Pons (tissue), 1 donor: ENCODE data around the gene PPP1R2.
"Not testable (repeated sequence)": the region's sequence is repeated elsewhere in the genome, so short reads cannot be mapped to it uniquely, and the experiment has no call there.

Source experiments
- DNase-seq: peaks from one replicate; pipeline ENCODE4 v3.0.0-alpha.2; 2016; ENCODE audit warnings: low spot score

Gene PPP1R2

DNA sequence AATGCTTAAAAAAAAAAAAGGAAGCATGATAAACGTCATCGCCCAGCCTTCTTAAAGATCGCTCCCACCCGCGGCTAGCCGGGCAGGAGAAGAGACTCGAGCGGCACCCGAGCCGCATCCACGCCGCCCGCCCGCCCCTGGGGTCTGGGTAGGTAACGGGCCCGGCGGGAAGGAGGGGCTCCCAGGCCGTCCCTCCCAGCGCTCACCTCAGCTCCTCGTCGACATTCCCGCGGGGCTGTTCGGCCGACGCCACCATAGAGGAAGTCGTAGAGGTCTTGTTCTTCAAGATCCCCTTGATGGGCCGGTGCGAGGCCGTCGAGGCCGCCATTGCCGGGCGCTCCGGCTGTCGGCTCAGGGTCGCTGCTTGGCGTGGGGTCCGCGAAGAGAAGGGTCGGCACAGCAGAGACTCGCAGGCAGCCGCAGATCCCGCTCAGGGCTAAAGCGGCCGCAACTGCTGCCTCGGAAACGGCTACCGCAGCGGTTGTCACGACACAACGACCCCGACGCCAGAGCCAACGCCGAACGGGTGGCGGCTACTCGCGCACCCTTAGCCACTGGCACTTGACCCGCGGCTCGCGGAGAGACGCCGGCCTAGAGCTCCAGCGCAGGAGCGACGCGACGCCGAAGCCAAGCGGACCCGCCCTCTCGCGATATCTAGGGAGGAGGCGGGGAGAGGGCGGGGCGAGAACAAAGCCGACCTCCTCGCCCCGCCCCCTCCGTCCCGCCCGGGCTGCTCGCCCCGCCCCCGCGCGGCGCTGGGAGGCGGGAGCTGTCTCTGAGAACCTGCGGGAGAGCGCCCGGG, at the start of gene PPP1R2:
Gene PPP1R2, minus strand, starts transcription at position 628 of the 802 bp plus-strand sequence. Its CDS starts 300 bp downstream, at position 328.
- peak; percentile 88 for DNase-seq

DNA sequence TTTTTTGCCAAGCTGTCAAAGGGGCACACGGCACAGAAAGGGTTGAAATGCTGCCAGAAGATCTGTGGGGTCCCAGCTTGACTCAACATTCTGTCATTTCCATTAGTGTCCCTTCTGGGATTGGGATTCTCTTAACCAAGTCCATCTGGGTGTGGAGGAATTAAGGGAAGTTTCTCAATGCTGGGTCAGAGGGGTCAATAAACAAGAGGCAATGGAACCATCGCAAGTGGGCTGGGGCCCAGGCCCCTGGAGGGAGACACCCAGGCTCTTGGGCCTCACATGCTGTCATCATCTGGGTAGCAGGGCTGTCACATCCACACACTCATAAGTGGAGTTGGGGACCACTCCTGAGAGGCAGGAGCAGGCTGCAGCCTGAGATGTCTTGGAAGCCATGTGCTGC, 48.7 kb upstream of the PPP1R2 start:
- no peak for DNase-seq

DNA sequence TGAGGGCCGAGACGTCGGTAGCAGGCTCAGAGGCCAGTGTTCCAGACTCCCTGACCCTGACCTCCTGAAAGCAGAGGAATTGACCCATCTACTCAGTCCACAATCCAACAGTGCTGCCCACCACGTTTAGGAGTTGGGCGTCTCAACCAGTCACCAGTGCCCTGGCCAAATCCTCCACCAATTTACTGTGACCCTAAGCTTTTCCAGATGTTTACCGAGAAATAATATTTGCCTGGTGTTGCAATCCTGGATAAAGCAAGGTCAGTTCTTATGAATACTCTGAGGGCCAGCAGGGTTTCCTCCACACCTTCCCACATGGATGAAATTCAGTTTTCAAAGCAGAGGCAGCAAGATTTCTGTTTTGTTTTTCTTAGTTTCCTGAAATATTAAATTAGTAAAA, 48.1 kb upstream of the PPP1R2 start:
- DNase-seq = no peak

DNA sequence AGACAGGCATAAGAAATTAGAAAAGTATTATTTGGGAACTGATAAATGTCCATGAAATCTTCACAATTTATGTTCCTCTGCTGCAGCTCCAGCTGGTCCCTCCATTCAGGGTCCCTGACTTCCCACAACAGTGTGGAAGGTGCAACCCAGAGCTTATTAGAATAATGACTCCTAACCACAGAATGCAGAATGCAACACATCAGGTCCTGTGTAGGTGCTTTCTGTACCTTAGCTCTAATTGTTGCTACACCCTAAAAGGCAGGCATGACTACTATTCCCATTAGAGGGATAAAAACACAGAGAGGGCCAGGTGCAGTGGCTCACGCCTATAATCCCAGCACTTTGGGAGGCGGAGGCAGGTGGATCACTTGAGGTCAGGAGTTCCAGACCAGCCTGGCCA, 47.3 kb upstream of the PPP1R2 start:
- not testable (repeated sequence) for DNase-seq

DNA sequence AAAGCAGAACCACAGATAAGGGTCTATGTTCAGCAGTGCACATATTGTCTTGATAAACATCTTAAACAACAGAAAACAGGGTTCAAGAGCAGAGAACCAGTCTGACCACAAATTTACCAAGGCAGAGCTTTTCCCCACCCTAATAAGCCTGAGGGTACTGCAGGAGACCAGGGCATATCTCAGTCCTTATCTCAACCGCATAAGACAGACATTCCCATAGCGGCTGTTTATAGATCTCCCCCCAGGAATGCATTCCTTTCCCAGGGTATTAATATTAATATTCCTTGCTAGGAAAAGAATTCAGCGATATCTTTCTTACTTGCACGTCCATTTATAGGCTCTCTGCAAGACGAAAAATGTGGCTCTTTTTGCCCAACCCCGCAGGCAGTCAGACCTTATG, 46.7 kb upstream of the PPP1R2 start:
- DNase-seq = not testable (repeated sequence)

DNA sequence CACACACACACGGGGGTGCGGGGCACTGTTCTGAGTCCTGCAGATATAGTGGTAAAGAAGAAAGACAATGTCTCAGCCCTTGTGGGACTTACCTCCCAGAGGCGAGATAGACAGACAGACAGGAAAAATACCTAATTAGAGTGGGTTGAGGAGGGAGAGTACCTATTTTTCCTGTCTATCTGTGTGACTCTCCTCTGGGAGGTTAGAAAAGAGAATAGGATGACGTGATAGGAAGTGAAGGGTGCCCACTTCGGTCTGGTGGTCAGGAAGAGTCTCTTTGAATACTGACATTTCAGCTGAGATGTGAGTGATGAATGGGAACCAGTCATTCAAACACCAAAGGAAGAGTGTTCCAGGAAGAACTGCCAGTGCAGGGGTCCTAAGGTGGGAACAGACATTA, 44.7 kb upstream of the PPP1R2 start:
- no peak for DNase-seq

DNA sequence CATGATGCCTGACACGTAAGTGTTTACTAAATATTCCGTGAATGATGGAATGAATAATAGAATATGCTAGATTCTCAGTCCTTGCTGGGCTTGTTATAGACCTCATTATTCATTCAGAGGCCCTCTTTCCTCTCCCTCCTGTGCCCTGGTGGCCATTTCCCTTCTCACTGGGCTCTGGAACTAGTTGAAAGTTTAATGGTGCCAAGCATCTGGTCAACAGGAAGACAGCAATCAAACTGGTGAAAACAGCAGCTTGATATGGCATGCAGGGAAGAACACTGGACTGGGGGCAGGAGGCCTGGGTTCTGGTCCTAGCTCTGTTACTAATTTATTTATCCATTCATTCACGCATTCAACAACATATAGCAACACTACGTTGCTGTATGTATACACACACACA, 44.3 kb upstream of the PPP1R2 start:
- DNase-seq = no peak

DNA sequence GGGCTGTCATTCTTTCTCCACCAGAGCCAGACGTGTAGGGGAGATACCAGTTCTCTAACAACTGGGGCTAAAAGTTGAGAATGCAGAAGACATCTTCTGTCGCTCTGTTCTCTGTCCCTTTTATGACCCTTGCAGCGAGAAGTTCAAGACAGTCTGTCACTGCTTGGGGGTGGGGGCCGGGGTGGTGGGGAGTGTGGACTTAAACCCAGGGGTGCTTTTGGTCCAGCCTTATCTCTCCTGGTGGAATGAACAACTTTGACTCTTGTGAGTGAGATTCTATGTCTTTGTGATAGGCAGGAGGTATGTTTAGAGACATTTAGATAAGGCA, 41.4 kb upstream of the PPP1R2 start:
- DNase-seq = no peak

DNA sequence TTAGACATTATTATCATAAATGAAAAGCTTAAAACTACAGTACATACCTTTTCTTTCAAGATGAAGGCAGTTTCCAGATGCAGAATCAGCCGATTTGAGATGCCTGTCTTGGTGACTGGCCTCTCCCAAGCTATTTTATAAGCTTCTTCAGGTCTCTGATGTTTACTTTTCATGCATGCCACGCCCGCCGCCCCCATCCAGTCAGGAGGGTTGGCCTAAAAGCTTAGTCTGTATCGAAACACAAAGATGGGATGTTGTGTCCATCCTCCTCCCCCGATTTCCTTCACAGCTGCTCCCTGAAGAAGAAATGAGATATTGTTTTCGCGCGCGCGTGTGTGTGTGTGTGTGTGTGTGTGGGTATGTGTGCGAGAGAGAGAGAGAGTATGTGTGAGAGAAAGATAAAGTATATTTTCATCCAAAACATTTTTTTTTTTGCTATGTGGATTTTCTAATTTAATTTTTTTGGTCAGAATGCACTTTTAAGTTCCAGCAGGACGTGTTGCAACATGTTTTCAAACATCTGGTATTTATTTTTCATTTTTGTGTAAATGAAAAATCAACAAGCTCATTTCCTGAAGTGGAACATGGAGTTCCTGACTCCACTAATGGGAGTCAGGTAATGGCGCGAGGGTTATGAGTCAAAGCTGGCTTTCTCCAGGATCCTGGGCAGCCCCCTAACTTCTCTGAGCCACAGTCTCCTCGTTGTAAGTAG, 40.9 kb upstream of the PPP1R2 start, which contains the start of gene APOD:
Gene APOD, minus strand, starts transcription at position 110 of the 712 bp plus-strand sequence. CDS start 4,479 bp downstream, outside the sequence.
- peak; percentile 94 for DNase-seq

DNA sequence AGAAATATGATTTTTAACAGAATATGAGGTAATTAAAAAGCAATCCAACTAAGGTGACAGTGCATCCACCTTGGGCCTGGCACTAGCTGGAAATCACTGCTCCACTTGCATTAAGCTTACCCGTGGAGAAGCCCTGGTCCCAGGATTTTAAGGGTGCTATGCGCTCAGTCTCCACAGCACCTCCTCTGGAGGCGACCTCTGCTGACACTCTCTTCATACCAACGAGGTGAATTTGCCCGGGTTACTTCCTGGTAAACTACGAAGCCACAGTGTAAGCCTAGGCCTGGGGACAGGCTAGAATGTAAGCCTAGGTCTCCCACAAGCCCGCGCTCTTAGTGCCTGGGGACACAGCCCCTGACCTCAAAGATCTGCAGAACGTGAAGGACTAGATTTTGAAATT, 39.8 kb upstream of the PPP1R2 start:
- peak; percentile 64 for DNase-seq

DNA sequence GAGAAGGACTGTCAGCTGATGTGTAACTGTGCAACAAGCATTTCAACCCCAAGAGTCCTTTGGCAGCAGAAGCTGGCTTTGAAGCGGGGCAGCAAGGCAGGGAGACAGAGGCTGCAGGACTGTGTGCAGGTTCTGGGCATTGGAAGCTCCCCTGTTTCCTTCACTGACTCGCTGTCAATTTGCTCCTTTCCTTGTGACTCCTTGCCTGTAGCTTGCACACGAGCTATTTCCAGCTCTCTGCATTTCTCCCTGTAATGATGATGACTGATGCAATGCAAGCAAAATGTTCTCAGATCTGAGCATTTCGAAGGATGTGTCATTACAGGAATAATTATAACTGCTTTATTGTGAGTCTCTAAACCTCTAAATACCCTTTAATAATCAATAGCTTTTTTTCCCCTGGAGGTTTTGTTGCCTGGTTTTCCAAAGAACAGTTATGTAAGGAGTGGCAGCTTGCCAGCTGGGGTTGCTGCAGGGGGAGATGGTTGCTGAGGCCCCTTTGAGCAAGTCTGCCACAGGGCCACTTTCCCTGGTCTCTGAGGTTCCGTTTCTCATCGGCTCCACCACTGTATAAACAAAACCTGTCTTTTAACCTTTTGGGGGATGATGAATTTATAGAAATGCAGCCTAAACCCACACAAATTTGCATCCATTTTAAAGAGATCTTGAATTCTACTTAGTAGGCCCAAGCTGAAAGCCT, 37.8 kb upstream of the PPP1R2 start:
- peak; percentile 61 for DNase-seq

DNA sequence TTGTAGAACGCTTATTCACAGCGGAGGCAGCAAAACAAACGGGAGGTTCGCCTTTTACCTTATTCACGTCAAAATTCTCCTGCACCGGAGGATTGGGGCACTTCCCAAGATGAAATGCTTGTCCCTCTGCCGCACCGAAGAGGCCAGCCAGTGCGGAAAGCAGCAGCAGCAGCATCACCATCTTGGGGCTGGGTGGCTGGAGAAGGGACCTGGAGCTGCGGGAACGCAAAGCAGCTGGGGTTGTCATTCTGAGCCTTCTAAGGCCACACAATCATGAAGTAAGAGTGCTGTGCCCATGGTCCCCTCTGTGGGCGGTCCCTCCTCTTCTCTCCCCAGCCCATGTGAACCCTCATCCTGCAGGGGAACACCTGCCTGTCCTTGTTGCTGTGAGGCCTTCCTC, 36.2 kb upstream of the PPP1R2 start:
- no peak for DNase-seq

DNA sequence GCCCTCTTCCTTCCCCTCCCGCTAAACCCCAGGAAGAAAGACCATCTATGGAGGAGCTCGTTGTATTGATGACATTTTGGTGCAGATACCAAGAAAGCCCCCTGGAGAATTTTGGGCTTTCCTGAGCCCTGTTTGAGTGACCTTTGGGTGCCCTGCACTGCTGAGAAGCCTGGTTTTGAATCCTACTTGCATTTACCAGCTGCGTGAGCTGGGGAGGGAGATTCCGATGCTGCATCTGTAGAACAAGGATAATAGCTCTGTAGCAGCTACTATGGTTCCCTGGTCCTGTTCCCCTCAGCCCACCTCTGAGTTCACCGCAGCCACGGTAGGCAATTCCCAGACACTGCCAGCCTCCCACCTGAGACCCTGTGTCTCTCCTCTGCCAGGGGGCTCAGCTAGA, 35.4 kb upstream of the PPP1R2 start:
- no peak for DNase-seq

DNA sequence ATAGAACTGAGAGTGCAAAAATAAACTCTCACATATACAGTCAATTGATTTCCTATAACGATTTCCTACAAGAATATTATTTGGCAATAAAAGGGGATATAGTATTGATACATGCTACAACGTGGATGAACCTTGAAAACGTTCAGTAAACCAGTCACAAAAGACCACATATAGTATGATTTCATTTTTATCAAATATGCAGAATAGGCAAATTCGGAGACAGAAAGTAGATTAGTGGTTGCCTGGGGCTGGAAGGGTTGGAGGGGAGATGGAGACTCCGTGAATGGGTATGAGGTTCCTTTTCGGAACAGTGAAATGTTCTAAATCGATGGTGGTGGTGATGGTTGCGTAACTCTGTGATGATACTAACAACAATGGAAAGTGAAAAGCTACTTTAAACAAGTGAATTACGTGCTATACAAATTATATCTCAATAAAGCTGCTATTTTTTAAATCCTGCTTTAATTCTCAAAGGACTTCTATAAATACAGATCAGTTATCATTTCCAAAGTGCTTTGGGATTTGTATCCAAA, 34.6 kb upstream of the PPP1R2 start:
- no peak for DNase-seq

DNA sequence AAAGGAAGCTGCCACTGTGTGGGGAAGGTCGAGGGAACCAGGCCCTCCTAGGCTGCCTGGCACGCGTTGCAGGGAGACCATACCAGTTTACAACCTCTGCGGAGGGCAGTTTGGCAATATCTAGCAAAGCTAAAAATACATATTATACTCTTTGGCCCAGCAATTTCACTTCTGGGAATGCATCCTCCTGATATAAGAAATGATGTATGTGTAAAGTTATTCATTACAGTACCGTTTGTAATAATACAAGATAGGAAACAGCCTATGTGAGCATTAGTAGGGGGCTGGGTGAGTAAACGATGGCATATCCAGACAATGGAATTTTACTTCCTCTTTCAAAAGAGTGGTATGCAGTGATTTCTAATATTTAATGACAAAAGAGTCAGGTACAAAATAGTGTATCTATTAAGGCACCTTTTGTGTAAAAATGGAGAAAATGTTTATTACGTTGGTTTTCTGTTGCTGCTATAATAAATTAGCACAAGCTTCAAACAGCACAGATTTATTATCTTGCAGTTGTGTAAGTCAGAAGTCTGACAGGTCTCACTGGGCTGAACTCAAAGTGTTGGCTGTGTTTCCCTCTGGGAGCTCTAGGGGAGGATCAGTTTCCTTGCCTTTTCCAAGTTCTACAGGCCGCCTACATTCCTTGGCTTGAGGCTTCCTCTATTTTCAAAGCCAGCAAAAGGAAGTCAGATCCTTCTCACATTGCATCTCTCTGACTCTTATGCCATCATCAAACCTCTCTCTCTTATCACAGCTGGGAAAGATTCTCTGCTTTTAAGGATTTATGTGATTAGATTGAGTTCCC, 31.6 kb upstream of the PPP1R2 start:
- no peak for DNase-seq

DNA sequence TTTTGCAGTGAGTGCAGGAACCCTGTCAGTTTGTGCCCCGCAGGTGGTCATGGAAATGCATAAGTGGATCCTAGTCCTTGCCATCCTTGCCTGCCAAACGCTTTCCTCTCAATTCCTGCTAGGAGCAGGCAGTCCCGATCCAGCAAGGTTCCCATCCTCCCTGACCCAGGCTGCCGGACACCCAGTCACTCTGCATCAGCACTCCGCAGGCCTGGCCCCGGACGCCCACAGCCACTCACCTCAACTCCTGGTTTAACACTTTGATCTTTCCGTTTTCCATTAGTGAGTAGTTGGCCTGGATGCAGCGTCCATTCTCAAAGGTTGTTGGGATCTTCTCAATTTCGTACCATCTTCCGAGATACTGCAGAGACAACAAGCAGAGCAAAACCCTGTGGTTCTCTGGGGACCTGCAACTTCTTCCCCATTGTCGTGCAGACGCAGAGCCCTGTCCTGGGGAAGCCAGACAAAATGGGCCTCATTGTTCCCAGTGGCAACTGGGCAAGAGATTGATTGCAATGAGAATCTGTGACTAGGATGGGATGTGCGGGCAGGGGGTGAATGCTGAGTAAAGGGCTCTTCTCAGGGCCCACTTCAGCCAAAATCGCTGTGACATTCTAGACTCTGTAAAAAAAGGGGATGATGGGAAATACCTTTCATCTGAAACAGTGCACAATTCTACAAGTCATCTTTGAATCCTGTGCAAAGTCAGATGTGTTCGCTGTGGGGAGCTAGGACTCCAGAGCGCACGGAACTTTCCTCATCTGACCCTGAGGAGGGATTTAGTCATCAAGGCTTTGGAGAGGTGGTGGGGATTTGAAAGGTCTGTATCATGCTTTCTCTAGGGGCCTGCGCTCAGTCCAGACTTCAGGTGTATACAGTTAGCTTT, 30.7 kb upstream of the PPP1R2 start:
- peak; percentile 52 for DNase-seq

DNA sequence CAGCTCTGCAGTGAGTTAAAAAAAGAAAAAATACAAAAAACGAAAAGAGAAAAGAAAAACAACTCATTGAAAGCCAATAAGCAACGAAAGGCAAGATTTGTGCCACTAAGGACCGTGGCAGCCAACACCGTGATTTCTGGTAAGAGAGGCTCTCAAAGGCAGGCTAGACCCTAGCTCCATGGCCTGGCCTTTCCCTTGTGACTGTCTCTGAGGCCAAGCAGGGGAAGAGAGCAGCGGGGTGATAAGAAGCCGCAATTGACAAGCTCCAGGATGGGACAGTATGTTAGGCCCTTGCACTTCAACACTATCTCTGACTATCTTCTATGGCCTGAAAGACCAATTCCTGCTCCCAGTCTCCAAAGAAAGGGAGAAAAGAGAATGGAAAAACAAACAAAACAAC, 28.2 kb upstream of the PPP1R2 start:
- no peak for DNase-seq

DNA sequence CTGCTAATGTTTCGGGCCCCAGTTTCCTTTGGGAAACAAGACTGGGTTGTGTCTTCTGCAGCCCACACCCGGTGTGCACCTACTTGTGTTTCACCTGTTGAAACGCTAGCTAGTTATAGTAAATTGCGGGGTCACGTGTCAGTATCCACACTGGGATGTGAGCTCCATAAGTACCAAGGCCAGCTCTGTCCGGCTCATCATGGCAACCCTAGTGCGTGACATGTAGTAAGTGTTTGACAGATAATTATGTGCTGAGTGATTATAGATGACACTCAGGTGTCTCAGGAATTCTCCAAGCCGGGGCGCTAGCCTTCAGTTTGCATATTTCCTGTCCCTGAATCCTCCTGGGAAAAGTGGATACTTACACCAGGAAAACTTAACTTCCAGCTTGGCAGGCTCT, 27.8 kb upstream of the PPP1R2 start:
- DNase-seq = no peak

DNA sequence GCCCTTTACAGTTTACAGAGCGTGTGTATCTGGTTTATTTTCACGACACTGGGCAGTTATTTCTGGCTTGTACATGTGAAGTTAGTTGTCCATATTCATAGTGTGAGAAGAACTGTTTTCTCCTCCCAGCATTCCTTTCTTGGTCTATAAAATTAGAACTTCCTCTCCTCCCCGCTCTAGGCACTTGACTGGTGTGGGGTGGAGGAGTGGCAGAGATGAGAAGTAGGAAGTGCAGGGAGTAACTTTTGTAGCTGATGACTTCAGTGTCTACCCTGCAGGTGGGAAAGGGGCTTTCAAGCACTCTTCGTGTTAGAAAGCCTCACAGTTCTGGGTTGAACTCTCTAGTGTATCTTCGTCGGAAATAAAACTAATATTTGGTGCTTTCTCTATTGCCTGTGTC, 27.2 kb upstream of the PPP1R2 start:
- peak; percentile 28 for DNase-seq

DNA sequence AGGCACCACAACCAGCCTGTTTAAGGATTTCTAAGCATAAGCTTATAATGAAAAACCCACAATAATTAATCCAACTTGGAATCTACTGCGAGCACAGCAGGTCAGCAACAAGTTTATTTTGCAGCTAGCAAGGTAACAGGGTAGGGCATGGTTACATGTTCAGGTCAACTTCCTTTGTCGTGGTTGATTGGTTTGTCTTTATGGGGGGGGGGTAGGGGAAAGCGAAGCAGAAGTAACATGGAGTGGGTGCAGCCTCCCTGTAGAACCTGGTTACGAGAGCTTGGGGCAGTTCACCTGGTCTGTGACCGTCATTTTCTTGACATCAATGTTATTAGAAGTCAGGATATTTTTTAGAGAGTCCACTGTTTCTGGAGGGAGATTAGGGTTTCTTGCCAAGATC, 25.5 kb upstream of the PPP1R2 start:
- DNase-seq = no peak

DNA sequence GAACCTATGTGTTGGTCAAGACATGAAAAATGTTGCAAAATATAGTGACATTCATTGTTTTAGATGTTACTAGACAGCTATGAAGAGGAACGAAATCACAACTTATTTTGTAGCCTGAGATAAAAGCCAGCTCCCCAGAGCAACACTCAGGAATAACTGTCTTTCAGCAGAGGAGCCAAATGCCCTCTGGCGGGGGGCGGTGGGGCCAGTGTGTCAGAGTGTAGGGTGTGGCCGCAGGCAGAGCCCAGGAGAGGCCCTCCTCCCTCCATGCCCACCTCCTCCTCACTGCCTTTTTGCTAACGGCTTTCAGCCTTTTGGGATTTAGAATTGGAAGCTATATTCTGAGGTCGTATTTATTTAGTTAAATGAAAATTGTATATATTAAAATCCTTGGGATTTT, 23.7 kb upstream of the PPP1R2 start:
- DNase-seq = no peak
